NK-92 (cell line): ENCODE data around the gene ELP4.
"Not testable (repeated sequence)": the region's sequence is repeated elsewhere in the genome, so short reads cannot be mapped to it uniquely, and the experiment has no call there.

Source experiments
- DNase-seq: peaks from one replicate; lab custom pipeline; 2025; ENCODE audit not compliant: unreplicated experiment; lab: John Stamatoyannopoulos, UW

The ELP4 gene

DNA sequence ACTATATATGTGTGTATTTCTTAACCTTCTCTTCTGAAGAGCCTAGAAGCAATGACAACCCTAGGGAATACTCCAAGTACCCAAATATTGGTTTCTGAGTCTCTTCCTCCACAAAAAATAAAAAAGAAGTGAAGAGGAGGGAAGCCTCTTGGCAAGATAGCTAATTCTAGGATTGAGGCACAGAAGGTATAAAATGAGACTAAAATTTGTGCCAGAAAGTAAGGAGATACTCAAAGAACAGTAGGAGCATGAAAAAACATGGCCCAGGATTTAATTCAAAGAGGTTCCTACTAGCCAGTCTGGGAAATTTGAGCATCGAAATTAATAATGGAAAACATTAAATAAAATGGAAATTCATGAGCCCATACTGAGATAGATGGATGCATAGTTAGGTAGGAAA is 189.5 kb downstream of the ELP4 start:
- no peak for DNase-seq

GRCh38 chr11:31702966-31703365 is 193.4 kb downstream of the ELP4 start:
- no peak for DNase-seq

DNA sequence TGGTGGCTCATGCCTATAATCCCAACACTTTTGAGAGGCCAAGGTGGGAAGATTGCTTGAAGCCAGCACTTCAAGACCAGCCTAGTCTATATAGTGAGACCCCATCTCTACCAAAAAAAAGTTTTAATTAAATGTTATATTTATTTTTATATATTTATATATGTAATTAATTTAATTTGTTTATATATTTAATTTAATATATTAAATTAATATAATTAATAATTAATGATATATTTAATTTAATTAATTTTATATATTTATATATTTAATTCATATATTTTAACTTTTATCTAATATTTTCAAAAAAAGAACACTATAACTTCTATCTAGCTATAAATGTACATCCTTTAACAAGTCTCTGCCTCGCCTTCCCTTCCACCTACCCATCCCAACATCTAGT is 196.8 kb downstream of the ELP4 start:
- no peak for DNase-seq

- no peak for DNase-seq
Measured at GRCh38 chr11:31711137-31711536, 201.6 kb downstream of the ELP4 start.

DNA sequence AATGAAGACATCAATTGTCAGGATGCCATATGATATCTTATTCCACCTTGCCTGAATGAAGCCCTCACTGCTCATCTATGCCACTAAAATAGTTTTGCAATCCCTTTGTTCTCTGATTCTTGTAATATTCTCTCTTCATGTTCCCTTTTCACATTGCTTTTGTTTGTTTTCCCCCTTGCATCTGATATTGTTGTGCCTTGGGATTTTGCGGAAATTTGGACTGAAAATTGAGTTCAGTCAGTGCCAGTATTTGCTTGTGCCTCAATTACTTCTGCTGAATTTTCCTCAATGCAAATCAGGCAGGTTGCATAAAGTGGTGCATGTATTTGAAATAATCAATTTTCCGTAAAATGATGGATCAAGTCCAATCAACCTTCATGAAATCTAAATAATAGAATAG is 203.3 kb downstream of the ELP4 start:
- no peak for DNase-seq

DNA sequence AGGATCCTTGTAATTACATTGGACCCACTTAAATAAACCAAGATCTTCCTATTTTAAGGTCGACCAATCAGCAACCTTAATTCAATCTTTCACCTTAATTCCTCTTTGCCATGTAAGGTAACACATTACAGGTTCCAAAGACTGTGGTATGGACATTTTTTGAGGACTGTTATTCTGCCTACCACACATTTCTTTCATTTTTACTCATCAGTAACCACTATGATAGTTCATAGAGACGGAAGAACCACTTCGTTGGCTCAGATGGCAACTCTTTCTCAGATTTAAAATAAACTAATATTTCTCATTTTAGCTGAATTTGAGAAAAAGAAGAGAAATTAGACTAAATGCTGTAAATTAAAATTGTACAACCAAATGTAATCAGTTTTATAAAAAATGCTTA is 205.3 kb downstream of the ELP4 start:
- no peak for DNase-seq

GRCh38 chr11:31720225-31720624 is 210.7 kb downstream of the ELP4 start:
- DNase-seq: no peak

DNA sequence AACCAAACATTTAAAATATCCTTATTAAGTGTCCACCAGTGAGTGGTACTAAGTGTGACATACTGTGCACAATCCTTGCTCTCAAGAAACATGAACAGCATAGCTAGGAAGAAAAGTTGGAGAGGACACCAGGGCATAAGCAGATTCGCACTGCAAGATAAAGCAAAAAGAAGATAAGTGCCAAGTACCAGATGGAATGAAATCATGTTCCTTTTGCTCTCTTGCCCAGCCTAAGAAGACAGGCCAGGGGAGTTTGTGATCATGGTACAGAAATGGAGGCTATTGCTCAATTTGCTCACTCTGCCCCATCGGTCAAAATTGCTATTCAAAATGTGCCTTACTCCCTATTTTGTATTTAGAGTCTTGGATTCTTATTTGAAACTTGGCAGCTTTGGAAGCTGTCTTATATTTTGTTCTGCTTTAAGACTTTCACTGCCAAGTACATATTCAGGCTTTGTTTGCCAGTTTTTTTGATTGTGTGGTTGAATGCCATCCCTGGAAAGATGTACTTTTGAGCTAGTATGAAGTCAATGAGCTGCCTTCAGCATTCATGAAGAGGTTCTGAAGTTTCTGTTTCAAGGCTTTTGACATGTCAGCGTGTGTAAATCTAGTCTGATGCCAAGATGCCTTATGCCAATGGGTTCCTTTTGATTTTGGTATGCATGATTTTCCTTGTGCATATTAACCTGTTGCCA is 211.3 kb downstream of the ELP4 start:
- no peak for DNase-seq

- no peak for DNase-seq
Measured at GRCh38 chr11:31722754-31723153, 213.2 kb downstream of the ELP4 start.

GRCh38 chr11:31725176-31725575 is 215.6 kb downstream of the ELP4 start:
- DNase-seq: no peak

DNA sequence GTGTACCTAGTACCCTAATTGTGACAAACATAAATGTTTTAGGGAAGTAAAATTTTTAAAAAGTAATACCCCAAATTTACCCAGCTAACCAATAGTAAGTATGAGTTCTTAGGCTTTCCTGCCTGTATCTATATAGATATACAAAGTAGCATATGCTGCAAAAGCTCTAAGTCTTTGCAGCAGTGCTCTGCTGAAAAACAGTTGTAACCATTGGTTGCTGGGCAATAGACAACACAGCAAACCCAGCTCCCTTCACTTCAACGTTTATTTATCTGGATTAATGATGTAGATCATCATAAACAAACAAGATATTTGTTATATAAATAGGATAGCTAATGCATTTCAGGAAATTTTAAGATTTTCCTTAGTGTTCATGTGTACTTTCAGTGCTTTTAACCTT is 218.9 kb downstream of the ELP4 start:
- no peak for DNase-seq

DNA sequence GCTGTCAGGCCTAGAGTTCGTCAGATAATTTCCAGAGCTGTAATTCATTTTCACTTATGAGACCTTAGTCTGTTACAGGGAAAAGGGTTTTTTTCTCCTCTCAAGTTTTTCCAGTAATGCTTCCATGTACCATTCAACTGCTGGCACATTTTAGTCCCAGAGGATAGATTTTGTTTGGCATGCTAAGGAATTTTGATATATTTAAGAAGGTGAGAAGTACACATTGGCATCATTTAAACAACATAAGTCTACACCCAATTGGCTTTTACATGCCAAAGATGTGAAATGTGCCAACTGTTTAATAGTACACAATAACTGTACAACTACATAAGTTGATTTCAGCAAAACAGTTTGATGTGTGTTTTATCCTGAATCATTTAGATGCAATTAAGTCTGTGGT is 230.6 kb downstream of the ELP4 start:
- no peak for DNase-seq

- not testable (repeated sequence) for DNase-seq
Measured at GRCh38 chr11:31740731-31741368, 231.3 kb downstream of the ELP4 start.

GRCh38 chr11:31747581-31747980 is 238.0 kb downstream of the ELP4 start:
- no peak for DNase-seq

- no peak for DNase-seq
Measured at GRCh38 chr11:31757260-31757835, 247.8 kb downstream of the ELP4 start.

GRCh38 chr11:31761636-31762035 is 252.1 kb downstream of the ELP4 start:
- no peak for DNase-seq

GRCh38 chr11:31763296-31763695 is 253.7 kb downstream of the ELP4 start:
- DNase-seq: no peak

DNA sequence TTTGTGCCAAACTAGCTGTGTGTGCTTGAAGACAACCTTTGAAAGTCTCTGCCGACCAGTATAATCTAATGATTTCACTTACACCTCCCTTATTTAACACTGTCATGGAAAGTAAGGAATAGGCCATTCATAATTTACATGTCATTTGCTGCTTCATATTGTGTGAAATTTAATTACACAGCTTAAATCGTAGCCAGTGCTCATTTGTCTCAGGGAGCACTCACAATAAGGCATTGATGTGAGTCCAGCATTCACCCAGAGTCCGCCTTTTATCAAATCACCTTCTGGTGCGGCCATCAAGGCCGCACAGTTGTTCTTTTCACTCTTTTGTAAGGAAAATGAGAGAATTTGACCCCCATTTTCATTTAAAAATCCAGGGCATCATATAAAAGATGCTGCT is 254.7 kb downstream of the ELP4 start:
- DNase-seq: no peak

GRCh38 chr11:31764766-31765165 is 255.2 kb downstream of the ELP4 start:
- no peak for DNase-seq

- DNase-seq: no peak
Measured at GRCh38 chr11:31767066-31767465, 257.5 kb downstream of the ELP4 start.

DNA sequence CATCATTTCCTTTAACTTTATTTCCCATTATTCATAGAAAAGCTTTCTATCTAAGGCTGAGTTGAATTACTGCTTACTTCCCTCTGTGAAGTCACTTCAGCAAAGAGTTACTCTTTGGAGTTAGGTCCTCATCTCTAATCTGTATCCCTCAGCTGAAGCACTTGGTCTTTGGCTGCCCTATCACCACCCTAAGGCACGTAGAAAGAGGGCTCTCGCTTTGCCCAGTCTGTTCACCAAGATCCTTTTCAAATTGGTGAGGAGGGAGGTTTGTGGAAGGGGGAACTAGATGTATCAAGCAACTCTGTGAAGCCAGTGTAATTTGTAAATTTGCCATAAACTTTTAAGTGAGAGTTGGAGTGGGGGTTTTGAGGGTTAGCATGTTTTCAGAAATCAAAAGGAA is 258.1 kb downstream of the ELP4 start:
- DNase-seq: no peak

- no peak for DNase-seq
Measured at GRCh38 chr11:31768749-31769640, 259.4 kb downstream of the ELP4 start.
